ENCODE measurements around the gene EVI5. TPM values are rescaled to one million over a fixed set of nuclear protein-coding genes. Genes with fewer than 3 reads are reported as not detected.
"Not testable (repeated sequence)": the region's sequence is repeated elsewhere in the genome, so short reads cannot be mapped to it uniquely, and the experiment has no call there.

Gene EVI5
- total RNA-seq, 1 experiment from 2014 or later: 23.2 TPM

DNA sequence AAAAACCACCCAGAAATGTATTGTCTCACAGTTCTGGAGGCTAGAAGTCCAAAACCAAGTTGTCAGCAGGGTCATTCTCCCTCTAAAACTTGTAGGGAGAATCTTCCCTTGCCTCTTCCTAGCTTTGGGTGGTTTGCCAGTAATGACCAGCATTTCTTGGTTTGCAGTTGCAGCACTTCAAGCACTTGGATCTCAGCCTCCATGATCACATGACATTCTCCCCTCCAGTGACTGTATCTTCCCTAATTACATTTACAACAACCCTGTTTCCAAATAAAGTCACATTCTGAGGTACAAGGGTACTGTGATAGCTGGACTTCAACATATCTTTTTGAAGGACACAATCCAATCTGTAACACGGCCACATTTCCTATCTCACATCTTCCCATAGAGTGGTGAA lies 37.2 kb downstream of the EVI5 start:
- intact Hi-C loops (cut with micrococcal nuclease): loop anchor here (2.0 to 5.0 kb wide), 2 partner anchors 37 to 435 kb away; partner anchors contain the start of gene EVI5
- no peak overlapping the region for H3K27ac Mint-ChIP-seq (ENCODE audit: low read depth, unreplicated experiment)
- TF ChIP-seq, protein P1, sequence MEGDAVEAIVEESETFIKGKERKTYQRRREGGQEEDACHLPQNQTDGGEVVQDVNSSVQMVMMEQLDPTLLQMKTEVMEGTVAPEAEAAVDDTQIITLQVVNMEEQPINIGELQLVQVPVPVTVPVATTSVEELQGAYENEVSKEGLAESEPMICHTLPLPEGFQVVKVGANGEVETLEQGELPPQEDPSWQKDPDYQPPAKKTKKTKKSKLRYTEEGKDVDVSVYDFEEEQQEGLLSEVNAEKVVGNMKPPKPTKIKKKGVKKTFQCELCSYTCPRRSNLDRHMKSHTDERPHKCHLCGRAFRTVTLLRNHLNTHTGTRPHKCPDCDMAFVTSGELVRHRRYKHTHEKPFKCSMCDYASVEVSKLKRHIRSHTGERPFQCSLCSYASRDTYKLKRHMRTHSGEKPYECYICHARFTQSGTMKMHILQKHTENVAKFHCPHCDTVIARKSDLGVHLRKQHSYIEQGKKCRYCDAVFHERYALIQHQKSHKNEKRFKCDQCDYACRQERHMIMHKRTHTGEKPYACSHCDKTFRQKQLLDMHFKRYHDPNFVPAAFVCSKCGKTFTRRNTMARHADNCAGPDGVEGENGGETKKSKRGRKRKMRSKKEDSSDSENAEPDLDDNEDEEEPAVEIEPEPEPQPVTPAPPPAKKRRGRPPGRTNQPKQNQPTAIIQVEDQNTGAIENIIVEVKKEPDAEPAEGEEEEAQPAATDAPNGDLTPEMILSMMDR (IDR thresholded peaks at IDR 0.05; ENCODE audit: unreplicated experiment): no peak
- no TSS peak for BruUV-seq (replicated peaks)
- ChIA-PET CTCF (interaction anchor here (0.8 to 4.9 kb wide), 10 partner anchors 11 to 94 kb away, joined by 3 to 61 read pairs (median 6); partner anchors contain the start of gene RPL5), POLR2A (interaction anchor here (0.6 kb wide), 1 partner anchor 678 kb away, joined by 4 read pairs; no protein-coding TSS in a partner anchor)
- no peak overlapping the region for H3K4me3 Mint-ChIP-seq (ENCODE audit: unreplicated experiment)
- DNase-seq (ENCODE audit: unreplicated experiment): no peak
- H3K9me3 Mint-ChIP-seq (ENCODE audit: unreplicated experiment): no peaks in the 10 kb centered on the region
- no peaks in the 10 kb centered on the region for H3K36me3 Mint-ChIP-seq (ENCODE audit: insufficient read depth, unreplicated experiment)
- H3K27me3 Mint-ChIP-seq (ENCODE audit: insufficient read depth, unreplicated experiment): no peaks in the 10 kb centered on the region
- peaks cover 9% of the 10 kb centered on the region for H3K4me1 Mint-ChIP-seq (ENCODE audit: insufficient read depth, unreplicated experiment)

DNA sequence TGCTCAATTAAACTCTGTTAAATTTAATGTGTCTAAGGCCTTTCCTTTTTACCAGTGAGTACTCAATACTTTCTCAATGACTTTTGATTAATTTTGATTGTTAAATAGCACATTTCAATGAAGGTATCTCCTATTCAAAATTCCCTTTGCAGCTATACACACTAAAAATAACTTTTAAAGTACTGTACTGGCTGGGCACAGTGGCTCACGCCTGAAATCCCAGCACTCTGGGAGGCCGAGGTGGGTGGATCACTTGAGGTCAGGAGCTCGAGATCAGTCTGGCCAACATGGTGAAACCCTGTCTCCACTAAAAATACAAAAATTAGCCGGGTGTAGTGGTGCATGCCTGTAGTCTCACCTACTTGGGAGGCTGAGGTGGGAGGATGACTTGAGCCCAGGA lies 38.7 kb downstream of the EVI5 start:
- H3K36me3 Mint-ChIP-seq (ENCODE audit: insufficient read depth, unreplicated experiment); H3K9me3 Mint-ChIP-seq (ENCODE audit: unreplicated experiment); DNase-seq (ENCODE audit: unreplicated experiment); H3K4me1 Mint-ChIP-seq (ENCODE audit: insufficient read depth, unreplicated experiment); BruUV-seq (replicated peaks); H3K27ac Mint-ChIP-seq (ENCODE audit: low read depth, unreplicated experiment); H3K4me3 Mint-ChIP-seq (ENCODE audit: unreplicated experiment); H3K27me3 Mint-ChIP-seq (ENCODE audit: insufficient read depth, unreplicated experiment): not testable (repeated sequence)
- ChIA-PET POLR2A (interaction anchor here (0.6 kb wide), 1 partner anchor 380 kb away, joined by 3 read pairs; no protein-coding TSS in a partner anchor), CTCF (interaction anchor here (1.0 to 4.9 kb wide), 5 partner anchors 9 to 72 kb away, joined by 3 to 61 read pairs (median 5); partner anchors contain the start of gene EVI5)
- intact Hi-C loops (cut with micrococcal nuclease): loop anchor here (5.0 kb wide), 1 partner anchor 434 kb away; no protein-coding TSS in a partner anchor

DNA sequence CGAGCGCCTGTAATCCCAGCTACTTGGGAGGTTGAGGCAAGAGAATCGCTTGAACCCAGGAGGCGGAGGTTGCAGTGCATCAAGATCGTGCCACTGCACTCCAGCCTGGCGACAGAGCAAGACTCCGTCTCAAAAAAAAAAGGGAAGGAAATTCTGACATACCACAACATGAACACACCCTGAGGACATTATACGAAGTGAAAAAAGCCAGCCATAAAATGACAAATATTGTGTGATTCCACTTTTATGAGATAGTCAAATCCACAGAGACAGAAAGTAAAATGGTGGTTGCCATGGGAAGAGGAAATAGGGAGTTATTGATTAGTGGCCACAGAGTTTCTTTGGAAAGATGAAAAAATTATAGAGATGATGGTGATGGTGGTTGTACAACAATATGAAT lies 41.7 kb downstream of the EVI5 start:
- no TSS peak for BruUV-seq (replicated peaks)
- Mint-ChIP-seq H3K27ac (ENCODE audit: low read depth, unreplicated experiment) (no peak overlapping the region), H3K36me3 (ENCODE audit: insufficient read depth, unreplicated experiment) (no peaks in the 10 kb centered on the region), H3K4me1 (ENCODE audit: insufficient read depth, unreplicated experiment) (peaks cover 6% of the 10 kb centered on the region), H3K9me3 (ENCODE audit: unreplicated experiment) (no peaks in the 10 kb centered on the region), H3K27me3 (ENCODE audit: insufficient read depth, unreplicated experiment) (no peaks in the 10 kb centered on the region), H3K4me3 (ENCODE audit: unreplicated experiment) (no peak overlapping the region)
- POLR2A ChIA-PET: no interaction called here
- CTCF ChIA-PET: interaction anchor here (0.6 kb wide), 1 partner anchor 73 kb away, joined by 3 read pairs; no protein-coding TSS in a partner anchor
- TF ChIP-seq, protein P1 (IDR thresholded peaks at IDR 0.05; ENCODE audit: unreplicated experiment): no peak
- intact Hi-C loops (cut with micrococcal nuclease): no loop called here
- DNase-seq (ENCODE audit: unreplicated experiment): no peak

DNA sequence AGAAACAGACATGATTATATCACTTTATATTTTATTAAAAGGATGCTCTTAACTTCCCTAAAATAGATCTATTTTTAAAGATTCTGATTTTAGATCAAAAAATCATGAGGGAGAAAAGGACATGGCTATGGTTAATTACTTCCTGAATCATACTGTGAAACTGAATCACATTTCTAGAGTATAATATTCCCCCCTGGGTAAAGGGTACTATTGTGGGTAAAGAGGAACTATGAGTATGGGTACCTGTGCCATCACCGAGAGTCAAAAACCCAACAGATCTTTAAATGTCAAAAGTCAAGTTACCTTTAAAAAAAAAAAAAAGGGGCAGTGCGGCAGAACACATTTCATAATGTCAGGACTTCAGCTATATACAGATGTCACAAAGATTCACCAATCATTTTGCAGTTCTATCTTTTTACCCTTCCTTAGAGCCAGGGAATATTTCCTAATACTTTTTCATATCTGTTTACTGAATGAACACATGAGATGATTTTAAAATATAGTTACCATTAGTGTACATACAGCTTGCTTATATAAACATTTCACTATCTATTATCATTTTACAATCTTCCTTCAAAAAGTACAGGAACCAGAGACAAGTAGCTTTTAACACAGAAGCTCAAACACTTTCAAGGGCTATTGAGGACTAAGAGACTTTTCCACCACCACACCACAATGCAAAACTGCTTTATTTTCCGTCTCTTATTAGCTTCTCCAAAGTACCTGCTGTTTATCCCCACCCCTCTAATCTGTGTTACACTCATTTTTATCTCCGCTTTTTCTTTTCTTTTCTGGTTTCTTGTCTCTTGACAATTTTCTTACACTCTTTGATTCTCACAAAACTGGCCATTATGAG lies 45.0 kb downstream of the EVI5 start:
- Mint-ChIP-seq H3K9me3 (ENCODE audit: unreplicated experiment) (no peaks in the 10 kb centered on the region), H3K36me3 (ENCODE audit: insufficient read depth, unreplicated experiment) (peaks cover 4% of the 10 kb centered on the region), H3K27me3 (ENCODE audit: insufficient read depth, unreplicated experiment) (no peaks in the 10 kb centered on the region), H3K4me3 (ENCODE audit: unreplicated experiment) (no peak overlapping the region), H3K4me1 (ENCODE audit: insufficient read depth, unreplicated experiment) (peaks cover 6% of the 10 kb centered on the region), H3K27ac (ENCODE audit: low read depth, unreplicated experiment) (peak overlapping the region; percentile 7)
- no TSS peak for BruUV-seq (replicated peaks)
- intact Hi-C loops (cut with micrococcal nuclease): no loop called here
- POLR2A ChIA-PET: no interaction called here
- CTCF ChIA-PET: interaction anchor here (0.6 to 1.8 kb wide), 2 partner anchors 9 to 86 kb away, joined by 3 to 6 read pairs; no protein-coding TSS in a partner anchor
- no peak for DNase-seq (ENCODE audit: unreplicated experiment)
- TF ChIP-seq, protein P1 (IDR thresholded peaks at IDR 0.05; ENCODE audit: unreplicated experiment): no peak
